Amniotic stem cell (primary cell): ENCODE data around the gene XRCC5.

Experiments used
- DNase-seq: peaks from one replicate; lab custom pipeline; 2025; lab: John Stamatoyannopoulos, UW

The XRCC5 gene

GRCh38 chr2:216159646-216160045 is 50.5 kb downstream of the XRCC5 start:
- DNase-seq: no peak

DNA sequence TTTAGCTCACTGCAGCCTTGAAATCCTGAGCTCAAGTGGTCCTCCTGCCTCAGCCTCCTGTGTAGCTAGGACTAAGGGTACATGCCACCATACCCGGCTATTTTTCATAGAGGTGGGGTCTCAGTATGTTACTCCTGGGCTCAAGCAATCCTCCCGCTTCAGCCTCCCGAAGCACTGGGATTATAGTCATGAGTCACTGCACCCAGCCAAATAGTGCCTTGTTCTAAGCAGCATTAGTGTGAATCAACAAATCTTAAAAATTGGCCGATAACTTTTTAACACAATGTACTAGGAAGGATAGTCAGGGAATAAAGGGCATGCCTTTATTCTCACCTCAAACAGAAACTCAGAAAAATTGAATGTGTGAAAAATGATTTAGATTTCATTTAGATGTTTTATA is 51.6 kb downstream of the XRCC5 start:
- DNase-seq: no peak

- DNase-seq: no peak
Observed at GRCh38 chr2:216161967-216162366, 52.8 kb downstream of the XRCC5 start.

DNA sequence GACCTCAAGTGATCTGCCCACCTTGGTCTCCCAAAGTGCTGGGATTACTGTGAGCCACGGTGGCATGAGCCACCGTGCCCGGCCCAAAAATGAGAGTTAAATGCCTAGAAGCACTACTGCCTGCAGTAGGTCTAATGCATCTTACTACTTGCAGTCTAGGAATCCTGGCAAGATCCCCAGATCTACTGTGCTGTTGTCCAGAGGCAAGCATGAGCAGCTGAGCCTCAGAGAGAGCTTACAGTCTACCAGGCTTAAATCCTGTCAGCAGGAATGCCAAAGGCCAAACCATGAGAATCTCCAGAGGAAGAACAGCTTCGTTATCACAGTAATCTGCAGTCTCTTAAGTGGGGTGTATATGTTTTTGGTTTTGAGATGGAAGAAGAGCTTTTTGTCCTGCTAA is 54.4 kb downstream of the XRCC5 start:
- DNase-seq: no peak

GRCh38 chr2:216164087-216164486 is 54.9 kb downstream of the XRCC5 start:
- DNase-seq: no peak

DNA sequence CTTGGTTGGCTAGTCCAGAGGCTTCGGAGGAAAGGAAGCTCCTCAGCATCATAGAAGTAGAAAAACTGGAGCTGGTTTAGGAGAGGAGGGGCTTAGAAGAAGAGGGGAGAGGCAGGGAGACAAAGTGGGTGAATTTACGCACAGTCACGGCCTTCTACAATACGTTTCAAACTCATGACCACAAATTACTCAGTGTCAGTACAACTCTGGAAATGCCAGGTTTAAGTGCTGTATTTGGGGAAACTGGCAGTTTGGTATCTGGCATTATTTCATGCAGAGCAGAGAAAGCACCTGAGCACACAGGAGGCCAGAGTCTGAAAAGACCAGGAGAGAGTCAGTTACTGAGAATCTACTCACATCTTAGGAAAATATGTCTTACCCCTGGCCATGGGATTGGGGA is 55.4 kb downstream of the XRCC5 start:
- no peak for DNase-seq

GRCh38 chr2:216165711-216166110 is 56.6 kb downstream of the XRCC5 start:
- DNase-seq: no peak

GRCh38 chr2:216169087-216169486 is 59.9 kb downstream of the XRCC5 start:
- no peak for DNase-seq

- DNase-seq: no peak
Observed at GRCh38 chr2:216170076-216170763, 61.1 kb downstream of the XRCC5 start.

GRCh38 chr2:216171011-216171410 is 61.9 kb downstream of the XRCC5 start:
- DNase-seq: no peak

GRCh38 chr2:216172493-216172892 is 63.3 kb downstream of the XRCC5 start:
- DNase-seq: no peak

- DNase-seq: no peak
Observed at GRCh38 chr2:216179015-216179414, 69.9 kb downstream of the XRCC5 start.

- DNase-seq: no peak
Observed at GRCh38 chr2:216181351-216181750, 72.2 kb downstream of the XRCC5 start.

- DNase-seq: no peak
Observed at GRCh38 chr2:216181953-216182461, 72.9 kb downstream of the XRCC5 start.

DNA sequence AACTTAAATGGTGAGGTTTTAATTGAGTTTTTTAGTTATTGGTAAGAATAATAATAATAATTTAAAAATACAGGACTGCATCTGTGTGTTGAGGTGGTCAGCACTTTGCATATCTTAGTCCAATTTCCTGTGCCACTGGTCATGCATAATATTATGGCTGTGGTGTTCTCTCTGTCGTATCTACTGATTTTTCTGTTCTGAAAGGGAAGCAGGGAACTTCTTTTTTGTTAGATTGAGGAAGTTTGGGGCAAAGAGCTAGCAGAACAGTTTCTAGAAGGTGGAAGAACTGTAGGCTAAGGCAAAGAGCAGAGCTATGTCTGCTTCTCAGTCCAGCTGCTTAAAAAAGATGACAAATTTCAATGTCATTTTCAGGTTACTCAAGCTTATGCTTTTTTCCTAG is 74.3 kb downstream of the XRCC5 start:
- no peak for DNase-seq

GRCh38 chr2:216188559-216188850 is 79.4 kb downstream of the XRCC5 start:
- no peak for DNase-seq

DNA sequence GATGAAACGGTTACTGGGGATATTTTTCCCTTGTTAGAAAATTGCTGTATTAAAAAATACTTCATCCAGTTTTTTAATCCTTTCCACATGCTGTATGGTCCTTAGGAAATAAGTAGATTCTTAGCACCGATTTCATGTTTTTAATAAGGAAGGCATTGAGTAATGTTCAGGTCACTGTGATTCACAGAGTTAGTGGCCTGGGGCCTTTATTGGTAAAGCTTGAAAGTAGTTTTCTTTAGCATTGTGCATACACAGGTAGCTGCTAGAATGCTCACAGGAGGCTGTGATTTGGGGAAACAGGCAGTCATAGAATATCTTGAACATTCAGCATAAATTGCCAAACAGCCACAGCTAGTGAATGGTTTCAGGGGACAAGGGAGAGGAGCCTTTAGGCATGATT is 79.8 kb downstream of the XRCC5 start:
- DNase-seq: no peak

- DNase-seq: no peak
Observed at GRCh38 chr2:216189410-216189809, 80.3 kb downstream of the XRCC5 start.

- DNase-seq: no peak
Observed at GRCh38 chr2:216192181-216192580, 83.0 kb downstream of the XRCC5 start.

DNA sequence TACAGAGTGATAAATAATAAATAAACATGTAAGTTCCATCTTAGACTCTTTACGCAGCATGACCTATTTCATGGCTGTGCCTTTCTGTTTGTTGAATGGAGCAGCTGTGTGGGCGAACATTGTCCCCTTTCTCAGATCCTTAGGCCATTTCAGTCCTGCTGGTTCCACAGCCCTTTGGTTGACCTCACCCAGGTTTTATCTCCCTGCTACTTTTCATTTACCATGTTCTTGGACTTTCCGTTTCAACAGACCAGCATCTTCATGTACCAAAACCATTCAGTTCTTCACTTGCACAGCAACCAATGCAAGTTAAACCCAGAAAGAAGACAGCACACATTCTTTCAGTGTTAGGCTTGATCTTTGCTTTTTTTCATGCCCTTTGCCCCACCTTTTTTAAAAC is 83.8 kb downstream of the XRCC5 start:
- no peak for DNase-seq

- DNase-seq: no peak
Observed at GRCh38 chr2:216194013-216194412, 84.9 kb downstream of the XRCC5 start.

GRCh38 chr2:216194561-216194960 is 85.4 kb downstream of the XRCC5 start:
- DNase-seq: no peak

DNA sequence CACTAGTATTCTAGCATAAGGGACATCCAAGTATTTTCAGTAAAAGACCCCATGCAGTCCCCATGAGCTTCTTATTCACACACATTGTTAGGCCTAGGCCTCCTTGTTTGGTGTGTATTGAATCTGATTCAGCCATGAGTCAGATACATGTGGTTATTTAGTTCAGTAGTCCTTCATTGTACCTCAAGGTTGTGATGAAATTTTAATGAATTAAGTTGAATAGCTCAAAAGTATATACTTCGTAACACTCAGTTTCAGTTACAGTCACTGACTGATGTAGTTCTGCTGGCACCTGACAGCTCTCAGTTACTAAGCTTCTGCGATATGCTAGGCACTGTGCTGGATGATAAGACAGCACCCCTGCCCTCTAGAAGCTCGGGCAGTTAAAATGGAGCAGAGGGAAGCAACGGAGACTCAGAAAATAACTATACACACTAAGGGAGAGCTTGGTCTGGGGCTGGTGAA is 86.4 kb downstream of the XRCC5 start:
- DNase-seq: peak; percentile 20

- no peak for DNase-seq
Observed at GRCh38 chr2:216201692-216202306, 92.7 kb downstream of the XRCC5 start.
